Tibial nerve (tissue), 4 donors: ENCODE data around the gene ZNF736.

Experiments
- EP300 ChIP-seq, 2 donors: sonication (generic); formaldehyde crosslinking; IDR thresholded peaks; one replicate each; pipeline ENCODE4 v1.6.1; 2017; ENCODE audit warnings: antibody characterized with exemption in 2 of 2, mild to moderate bottlenecking in 1 of 2
- POLR2A ChIP-seq, 2 donors: fragments of 450-650 bp; IDR thresholded peaks; one replicate each; pipeline ENCODE4 v1.6.1; 2017; ENCODE audit warnings: antibody characterized with exemption in 2 of 2, mild to moderate bottlenecking in 2 of 2, moderate library complexity in 2 of 2
- TF ChIP-seq, protein P1 (sequence below), 5 experiments: fragments of 200-600 bp in 3 of 5; fragments of 450-650 bp in 2 of 5; sonication (generic) in 3 of 5; IDR thresholded peaks; one replicate each; pipeline ENCODE4 v1.5.1; 2016 to 2019; ENCODE audit warnings: antibody characterized with exemption in 5 of 5, mild to moderate bottlenecking in 3 of 5, moderate library complexity in 2 of 5

GRCh38 chr7:64310426-64310825 lies 3.3 kb upstream of the ZNF736 start:
- TF ChIP-seq POLR2A (IDR thresholded peaks at IDR 0.05) = no peak
- TF ChIP-seq, protein P1, sequence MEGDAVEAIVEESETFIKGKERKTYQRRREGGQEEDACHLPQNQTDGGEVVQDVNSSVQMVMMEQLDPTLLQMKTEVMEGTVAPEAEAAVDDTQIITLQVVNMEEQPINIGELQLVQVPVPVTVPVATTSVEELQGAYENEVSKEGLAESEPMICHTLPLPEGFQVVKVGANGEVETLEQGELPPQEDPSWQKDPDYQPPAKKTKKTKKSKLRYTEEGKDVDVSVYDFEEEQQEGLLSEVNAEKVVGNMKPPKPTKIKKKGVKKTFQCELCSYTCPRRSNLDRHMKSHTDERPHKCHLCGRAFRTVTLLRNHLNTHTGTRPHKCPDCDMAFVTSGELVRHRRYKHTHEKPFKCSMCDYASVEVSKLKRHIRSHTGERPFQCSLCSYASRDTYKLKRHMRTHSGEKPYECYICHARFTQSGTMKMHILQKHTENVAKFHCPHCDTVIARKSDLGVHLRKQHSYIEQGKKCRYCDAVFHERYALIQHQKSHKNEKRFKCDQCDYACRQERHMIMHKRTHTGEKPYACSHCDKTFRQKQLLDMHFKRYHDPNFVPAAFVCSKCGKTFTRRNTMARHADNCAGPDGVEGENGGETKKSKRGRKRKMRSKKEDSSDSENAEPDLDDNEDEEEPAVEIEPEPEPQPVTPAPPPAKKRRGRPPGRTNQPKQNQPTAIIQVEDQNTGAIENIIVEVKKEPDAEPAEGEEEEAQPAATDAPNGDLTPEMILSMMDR (IDR thresholded peaks at IDR 0.05) = no peak
- TF ChIP-seq EP300 (IDR thresholded peaks at IDR 0.05) = no peak
